HG03432 (cell line): ENCODE results near the gene PLA2G4B.

Experiments
- ATAC-seq: cut with Tn5 transposase; IDR thresholded peaks from one replicate; pipeline ENCODE4 v1.9.1; 2021; ENCODE audit warnings: mild to moderate bottlenecking, moderate library complexity; ENCODE audit not compliant: unreplicated experiment

PLA2G4B gene

DNA sequence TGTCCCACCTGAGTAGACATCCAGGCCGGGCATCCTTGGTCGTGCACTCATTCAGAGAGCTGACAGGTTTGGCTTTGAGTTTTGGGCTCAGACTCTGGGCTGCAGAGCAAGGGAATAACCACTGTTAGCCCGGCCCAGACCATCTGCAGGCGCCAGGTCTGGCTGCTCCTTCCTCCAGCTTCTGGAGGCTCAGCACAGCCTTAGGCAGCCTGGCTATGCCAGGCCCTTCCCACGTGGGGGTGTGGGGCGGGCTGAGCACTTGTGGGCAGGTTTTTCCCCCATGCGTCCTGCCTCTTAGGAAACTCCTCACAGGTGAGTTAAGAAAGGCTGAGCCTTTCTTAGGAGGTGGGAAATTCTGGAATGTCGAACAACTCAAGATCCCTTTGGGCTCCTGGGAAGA is 11.2 kb downstream of the PLA2G4B start:
- ATAC-seq, result no peak

GRCh38 chr15:41850482-41851166 is 12.0 kb downstream of the PLA2G4B start:
- ATAC-seq, result no peak

GRCh38 chr15:41851167-41851523 is 12.5 kb downstream of the PLA2G4B start:
- no peak for ATAC-seq

DNA sequence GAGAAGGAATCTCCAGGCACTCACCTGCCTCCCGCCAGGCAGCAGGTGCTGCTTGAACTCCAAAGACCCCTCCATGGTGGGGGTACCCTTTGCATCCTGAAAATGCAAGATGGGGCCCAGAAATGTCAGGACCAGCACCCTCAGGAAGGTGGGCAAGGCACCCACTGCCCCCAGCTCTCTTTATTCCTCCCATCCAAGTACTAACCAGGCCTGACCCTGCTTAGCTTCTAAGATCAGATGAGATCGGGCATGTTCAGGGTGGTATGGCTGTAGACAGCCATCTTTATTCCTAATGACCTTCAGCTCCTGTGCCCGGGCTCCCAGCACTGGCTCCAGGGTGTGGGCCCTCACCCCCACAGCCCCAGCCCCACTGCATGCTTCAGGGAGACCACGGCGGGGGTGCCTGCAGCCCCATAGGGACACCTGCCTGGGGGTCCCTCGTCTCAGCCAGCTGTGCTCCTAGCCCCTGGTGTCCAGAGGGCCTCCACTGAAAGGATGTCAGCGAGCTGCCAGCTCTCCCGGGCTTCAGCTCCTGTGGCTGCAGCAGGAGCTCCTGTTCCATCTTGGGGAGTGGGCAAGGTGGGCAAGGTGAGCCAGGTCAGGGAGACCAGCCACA is 13.2 kb downstream of the PLA2G4B start:
- no peak for ATAC-seq

GRCh38 chr15:41852736-41853590 is 14.3 kb downstream of the PLA2G4B start:
- no peak for ATAC-seq

- no peak for ATAC-seq
These were observed 15.2 kb downstream of the PLA2G4B start for GRCh38 chr15:41853831-41854230.

GRCh38 chr15:41854443-41854842 is 15.8 kb downstream of the PLA2G4B start:
- no peak for ATAC-seq

DNA sequence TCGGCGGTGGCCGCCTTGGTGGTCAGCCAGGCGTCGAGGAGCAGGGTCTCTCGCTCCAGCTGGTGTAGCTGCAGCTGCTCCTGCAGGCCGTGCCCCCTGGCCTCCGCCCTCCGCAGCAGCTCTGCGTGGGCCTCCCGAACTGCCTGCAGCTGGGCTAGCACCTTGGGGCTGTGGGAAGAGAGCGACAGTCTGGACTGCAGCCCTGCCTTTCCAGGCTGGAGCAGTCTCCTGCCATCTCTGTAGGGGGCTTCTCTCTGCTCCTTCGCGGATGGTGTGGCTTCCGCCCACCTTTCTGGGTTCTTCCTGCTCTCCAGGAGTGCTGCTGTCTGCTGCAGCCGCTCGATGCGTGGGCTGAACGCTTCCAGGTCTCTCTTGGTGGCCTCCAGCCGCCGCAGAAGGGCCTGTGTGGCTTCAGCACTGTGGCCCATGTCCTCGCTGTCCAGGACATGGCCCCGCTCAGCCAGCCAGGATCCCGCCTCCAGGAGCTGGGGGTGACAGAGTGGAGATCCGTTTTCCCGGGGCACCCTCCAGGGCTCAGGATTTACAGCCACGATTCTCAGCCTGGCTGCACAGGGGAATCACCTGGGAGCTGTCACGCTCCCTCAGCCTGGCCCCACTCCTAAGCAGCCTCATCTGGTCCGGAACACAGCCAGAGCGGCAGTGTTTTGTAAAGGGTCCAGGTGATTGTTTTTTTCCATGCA is 16.8 kb downstream of the PLA2G4B start:
- ATAC-seq, result no peak

DNA sequence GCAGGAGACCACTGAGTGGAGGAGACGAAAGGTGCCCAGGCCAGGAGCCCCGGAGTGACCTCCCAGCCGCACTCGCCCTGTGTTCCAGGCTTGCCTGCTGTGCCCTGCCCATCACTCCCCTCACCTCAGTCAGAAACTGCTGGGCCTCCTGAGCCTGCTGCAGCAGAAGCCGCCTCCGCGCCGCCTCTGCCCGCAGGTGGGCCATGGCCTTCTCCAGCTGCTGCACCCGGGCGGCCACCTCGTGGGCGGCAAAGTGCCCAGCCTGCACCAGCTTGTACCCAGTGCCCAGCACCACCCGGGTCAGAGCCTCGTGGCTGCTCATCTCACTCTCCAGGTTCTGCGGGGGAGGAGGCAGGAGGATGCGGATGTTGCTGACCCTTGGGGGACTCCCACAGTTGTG is 17.6 kb downstream of the PLA2G4B start:
- no peak for ATAC-seq

DNA sequence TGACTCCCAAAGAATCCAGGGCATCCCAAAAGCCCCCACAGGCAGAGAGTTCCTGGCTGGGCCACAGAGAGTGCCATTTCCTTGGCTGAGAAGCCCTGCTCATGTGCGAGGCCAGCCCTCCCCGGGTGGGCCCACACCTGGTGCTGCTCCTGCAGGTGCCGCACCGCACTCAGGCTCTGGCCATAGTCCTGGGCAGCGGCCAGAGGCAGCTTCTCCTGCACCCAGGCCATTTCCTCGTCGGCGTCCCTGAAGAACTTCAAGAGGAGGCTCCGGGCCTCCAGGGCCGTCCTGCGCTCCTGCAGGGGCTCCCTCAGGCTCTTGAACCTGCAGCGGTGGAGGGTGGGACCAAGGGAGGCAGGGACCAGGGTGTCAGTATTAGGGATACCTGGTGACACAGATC is 18.1 kb downstream of the PLA2G4B start:
- ATAC-seq, result no peak

DNA sequence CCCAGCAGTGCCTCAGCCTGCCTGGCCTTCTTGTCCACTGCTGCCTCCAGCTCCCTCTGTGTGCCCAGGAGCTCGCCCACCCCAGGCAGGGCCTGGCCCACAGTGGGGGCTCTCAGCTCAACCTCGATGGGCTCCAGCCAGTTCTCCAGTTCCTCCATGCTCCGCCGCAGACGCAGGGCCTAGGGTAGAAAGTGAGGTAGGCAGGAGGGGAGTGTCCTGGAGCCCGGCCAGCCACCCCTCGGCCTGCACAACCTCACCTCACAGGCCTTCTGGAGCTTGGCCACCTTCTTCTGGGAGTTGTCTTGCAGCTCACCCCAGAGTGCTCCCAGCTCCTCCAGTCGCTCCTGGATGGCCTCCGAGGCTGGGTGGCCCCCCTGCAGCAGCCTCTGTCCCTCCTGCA is 18.7 kb downstream of the PLA2G4B start:
- ATAC-seq, result no peak

GRCh38 chr15:41858756-41859155 is 20.1 kb downstream of the PLA2G4B start:
- ATAC-seq, result no peak

GRCh38 chr15:41860049-41860828 is 21.6 kb downstream of the PLA2G4B start:
- no peak for ATAC-seq

DNA sequence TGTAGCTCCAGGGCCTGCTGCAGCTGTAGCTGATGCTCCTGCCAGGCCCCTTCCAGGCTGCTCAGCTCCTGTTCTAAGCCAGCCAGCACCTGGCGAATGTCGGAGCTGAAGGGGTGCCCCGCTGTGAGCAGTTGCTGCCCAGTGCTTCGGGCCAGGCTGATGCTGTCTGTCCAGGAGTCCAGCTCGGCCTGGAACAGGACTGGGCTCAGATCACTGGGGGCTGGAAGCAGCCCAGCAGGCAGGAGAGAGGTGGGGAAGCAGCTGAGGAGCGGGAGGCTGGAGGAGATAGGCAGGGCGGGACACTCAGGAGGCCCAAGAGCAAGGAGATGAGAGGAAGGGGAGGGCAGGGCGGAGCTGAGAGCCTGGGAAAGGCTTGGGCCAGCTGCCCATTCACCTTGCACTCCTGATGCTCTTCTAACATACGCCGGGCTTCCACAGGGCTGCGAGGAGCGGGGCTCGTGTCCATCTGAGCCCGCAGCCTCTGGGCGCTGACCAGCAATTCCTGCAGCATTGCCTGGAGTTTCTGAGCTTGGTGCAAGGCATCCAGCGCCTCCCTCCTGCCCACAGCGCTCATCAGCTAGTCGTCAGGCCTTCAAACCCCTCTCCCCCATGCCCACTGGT is 23.2 kb downstream of the PLA2G4B start:
- ATAC-seq, result no peak

- ATAC-seq, result no peak
These were observed 24.0 kb downstream of the PLA2G4B start for GRCh38 chr15:41862515-41863116.

DNA sequence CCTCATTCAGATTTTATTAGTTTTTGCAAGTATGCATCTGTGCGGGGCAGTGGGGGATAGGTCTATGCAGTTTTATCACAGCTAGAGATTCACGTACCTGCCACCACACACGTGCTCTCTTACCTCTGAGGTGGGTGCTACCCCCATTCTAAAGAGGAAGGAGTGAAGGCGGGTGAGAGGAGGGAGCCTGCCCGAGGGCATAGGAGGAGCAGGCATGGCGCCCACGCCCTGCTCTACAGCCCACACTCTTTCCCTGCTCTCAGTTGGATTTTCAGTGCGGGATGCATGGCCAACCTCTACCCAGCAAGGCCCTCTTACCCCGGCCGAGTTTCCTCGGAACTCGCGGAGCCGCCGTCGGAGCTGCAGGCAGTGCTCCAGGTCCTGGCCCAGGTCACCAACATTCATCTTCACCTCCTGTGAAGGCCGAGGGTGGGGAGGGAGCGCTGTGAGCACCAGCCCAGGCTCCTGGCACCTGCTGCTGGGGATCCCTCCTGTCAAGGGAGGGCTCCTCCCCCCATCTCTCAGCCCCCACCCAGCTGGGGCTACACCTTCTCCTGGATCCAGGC is 26.9 kb downstream of the PLA2G4B start:
- no peak for ATAC-seq

- ATAC-seq, result no peak
These were observed 27.6 kb downstream of the PLA2G4B start for GRCh38 chr15:41866263-41866703.

- no peak for ATAC-seq
These were observed 28.4 kb downstream of the PLA2G4B start for GRCh38 chr15:41866872-41867579.

- ATAC-seq, result no peak
These were observed 29.7 kb downstream of the PLA2G4B start for GRCh38 chr15:41868321-41868720.
